Islet of Langerhans (tissue), 1 donor: ENCODE measurements around the gene SH3BGRL3.

Experiments
- FAIRE-seq: peaks from one replicate; lab custom pipeline; 2011; peaks lifted over from hg19 to GRCh38; lab: Jason Lieb, UNC

Gene SH3BGRL3

DNA sequence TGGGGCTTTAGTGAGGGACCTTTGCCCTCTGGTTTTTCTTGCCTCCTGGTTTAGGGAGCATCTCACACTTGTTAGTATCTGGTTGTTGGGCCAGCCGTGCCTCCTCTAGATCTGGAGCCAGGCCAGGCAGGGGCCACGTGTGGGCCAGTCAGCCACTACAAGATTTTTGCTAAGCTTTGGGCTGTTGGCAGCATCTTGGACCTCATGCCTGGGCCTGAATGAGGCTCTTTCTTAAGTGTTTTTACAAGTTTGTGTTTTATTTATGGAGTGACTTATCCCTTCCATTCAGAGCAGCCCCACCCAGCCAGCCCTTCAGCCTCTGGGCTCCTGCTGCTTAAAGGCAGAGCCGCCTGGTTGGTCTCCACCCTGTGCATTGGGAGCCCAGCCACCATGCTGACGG is 1.6 kb upstream of the SH3BGRL3 start:
- FAIRE-seq = no peak

- no peak for FAIRE-seq
Observed at GRCh38 chr1:26278724-26279455, 996 bp upstream of the SH3BGRL3 start.

- no peak for FAIRE-seq
Observed at GRCh38 chr1:26280333-26281042, 602 bp downstream of the SH3BGRL3 start.

DNA sequence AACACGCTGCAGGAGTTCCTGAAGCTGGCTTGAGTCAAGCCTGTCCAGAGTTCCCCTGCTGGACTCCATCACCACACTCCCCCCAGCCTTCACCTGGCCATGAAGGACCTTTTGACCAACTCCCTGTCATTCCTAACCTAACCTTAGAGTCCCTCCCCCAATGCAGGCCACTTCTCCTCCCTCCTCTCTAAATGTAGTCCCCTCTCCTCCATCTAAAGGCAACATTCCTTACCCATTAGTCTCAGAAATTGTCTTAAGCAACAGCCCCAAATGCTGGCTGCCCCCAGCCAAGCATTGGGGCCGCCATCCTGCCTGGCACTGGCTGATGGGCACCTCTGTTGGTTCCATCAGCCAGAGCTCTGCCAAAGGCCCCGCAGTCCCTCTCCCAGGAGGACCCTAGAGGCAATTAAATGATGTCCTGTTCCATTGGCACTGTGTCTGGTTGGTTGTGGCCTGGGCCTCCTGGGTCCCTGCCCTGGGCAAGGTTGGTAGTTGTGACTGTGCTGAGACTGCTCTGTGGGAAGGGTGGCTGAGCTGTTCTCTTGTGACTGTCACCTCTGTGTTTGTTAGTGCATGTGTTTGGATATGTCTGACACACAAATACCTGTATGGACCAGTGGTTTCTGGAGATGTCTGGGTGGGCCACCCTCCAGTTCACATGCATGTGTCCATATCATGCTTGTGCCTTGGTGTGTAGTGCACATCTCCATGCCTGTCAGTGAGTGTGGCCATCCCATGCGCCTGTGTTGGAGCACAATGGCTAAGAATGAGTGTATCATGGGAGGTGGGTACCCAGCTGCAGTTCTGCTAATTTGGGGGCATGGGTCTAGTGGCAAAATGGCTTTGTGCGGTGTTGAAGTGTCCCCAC is 1.4 kb downstream of the SH3BGRL3 start:
- no peak for FAIRE-seq

- no peak for FAIRE-seq
Observed at GRCh38 chr1:26281971-26282370, 2.1 kb downstream of the SH3BGRL3 start.

DNA sequence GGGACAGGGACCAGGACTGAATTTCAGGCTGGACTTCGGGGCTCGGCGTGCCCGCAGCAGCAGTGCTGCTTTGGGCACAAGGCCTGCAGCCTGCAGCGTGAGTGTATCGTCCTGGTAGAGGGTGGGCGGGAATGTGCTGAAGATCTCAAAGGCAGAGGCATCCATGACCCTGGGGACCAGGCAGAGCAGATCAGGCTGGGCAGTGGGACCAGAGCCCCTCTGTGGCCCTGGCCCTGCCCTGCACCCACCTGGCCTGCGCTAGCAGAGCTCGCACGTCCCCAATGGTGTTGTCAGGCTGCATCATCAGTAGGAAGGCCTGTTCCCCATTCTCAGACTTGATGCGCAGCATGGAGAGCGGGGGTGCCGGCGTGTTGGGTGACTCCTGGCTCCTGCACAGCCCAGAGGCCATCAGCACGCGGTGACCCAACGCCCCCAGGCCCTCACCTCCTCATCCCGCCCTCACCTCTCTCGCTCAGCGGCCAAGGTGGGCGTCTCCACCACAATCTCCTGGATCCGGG is 2.6 kb downstream of the SH3BGRL3 start:
- FAIRE-seq = no peak

- no peak for FAIRE-seq
Observed at GRCh38 chr1:26283279-26283853, 3.5 kb downstream of the SH3BGRL3 start.

DNA sequence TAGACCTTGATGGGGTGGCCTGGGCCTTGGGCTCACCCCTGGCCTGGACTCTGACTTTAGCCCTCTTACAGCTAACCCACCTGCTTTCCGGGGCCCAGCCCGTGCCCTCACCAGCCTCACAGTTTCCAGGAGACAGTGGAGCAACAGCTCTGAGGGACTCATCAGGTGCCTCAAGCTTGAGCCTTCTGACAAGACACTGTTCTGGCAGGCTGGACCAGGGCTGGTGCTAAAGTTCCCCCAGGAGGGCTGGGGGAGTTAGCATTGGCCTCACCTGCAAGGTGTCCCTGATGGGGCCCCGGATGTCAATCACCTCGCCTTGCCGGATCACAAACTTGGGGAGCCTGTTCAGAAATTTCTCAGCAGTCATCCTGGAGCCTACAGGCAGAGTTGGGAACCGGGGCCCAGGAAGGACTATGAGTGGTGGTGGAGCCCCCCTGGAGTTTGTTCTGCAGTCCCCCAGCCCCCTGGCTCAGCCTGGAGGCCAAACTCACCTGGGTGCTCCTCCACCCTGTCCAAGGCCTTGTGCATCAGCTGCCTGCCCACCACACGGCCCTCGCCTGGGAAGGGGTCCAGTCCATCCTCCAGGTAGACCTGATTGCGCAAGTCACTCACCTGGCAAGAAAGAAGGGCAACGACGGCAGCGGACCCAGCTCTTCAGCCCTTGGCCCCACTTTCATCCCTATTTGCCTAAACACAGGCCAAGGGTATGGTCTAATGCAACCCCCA is 4.1 kb downstream of the SH3BGRL3 start:
- FAIRE-seq = no peak

DNA sequence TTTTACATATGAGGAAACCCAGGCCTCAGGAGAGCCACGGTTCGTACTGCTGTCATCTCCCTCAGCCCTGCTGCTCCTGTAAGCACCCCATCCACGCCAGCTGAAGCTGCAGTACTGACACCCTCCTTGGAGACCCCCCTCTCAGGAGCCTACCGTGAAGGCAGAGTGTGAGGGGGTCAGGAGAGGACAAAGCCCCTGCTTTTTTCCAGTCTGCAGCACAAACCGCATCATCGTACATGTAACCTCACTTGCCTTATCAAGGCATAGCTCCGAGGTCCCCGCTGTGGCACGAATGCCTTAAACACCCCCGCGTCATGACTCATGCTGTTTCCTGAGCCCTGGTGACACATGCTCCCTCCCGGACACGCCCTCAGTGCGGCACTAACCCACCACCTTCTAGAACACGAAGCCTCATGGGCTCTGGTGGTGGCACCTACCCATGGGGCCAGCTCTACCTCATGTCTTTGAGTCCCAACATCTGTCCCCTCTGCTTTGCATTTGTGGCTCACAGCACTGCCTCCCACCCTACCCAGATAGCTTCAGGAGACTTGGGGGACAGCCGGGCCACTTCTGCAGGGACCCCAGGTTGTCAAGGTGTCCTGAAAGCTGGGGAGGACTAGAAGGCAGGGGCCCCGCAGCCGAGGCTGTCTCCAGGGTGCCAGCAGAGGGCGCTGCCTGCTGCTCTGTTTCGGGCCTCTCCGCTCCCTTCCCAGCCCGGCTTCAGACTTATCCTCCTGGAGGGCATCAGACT is 4.9 kb downstream of the SH3BGRL3 start:
- FAIRE-seq = no peak

DNA sequence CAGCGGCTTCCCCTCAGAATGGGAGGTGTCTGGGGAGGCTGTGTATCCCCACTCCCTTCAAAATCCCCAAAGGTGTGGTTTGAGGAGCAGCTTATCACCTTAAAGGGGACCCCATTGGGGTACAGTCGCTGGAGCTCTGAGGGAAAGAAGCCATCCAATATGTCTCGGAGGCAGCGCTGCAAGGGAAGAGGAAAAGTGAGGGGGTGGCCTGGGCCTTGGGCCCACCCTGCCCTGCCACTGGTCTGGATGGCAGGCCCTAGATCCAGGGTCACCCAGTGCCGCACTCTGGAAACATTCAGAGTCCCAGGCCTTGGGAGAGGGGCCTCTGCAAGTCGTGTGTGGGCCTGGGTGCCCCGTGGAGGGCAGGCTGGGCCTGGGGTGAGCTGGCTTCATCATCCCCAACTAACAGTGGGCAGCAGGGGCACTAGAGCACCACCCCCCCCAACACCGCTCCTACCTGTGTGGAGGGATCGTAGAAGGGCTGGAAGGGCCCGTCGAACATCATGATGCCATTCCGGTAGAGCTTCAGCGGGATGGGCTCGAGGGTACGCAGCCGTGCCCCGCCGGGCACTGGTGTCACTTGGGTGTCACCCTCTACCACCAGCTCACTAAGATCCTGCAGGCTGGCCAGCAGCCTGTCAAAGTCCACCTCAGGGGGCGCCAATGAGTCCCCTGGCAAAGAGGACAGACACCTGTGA is 5.6 kb downstream of the SH3BGRL3 start:
- FAIRE-seq = no peak

GRCh38 chr1:26286064-26286416 is 6.2 kb downstream of the SH3BGRL3 start:
- no peak for FAIRE-seq

GRCh38 chr1:26287033-26287711 is 7.3 kb downstream of the SH3BGRL3 start:
- FAIRE-seq = no peak

DNA sequence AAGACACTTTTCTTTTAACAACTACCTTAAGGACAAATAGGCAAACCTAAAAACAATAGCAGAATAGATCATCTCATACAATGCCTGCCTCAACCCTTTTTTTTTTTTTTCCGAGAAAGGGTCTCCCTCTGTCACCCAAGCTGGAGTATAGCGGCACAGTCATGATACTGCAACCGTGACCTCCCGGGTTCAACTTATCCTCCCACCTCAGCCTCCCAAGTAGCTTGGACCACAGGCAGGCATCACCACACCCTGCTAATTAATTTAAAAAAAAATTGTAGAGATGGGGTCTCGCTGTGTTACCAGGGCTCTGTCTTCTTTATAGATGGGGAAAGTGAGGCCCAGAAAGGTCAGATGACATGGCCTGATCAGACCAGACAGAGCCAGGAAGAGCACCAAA is 7.9 kb downstream of the SH3BGRL3 start:
- FAIRE-seq = no peak

GRCh38 chr1:26288311-26288941 is 8.5 kb downstream of the SH3BGRL3 start:
- no peak for FAIRE-seq

- no peak for FAIRE-seq
Observed at GRCh38 chr1:26289158-26290059, 9.5 kb downstream of the SH3BGRL3 start.

DNA sequence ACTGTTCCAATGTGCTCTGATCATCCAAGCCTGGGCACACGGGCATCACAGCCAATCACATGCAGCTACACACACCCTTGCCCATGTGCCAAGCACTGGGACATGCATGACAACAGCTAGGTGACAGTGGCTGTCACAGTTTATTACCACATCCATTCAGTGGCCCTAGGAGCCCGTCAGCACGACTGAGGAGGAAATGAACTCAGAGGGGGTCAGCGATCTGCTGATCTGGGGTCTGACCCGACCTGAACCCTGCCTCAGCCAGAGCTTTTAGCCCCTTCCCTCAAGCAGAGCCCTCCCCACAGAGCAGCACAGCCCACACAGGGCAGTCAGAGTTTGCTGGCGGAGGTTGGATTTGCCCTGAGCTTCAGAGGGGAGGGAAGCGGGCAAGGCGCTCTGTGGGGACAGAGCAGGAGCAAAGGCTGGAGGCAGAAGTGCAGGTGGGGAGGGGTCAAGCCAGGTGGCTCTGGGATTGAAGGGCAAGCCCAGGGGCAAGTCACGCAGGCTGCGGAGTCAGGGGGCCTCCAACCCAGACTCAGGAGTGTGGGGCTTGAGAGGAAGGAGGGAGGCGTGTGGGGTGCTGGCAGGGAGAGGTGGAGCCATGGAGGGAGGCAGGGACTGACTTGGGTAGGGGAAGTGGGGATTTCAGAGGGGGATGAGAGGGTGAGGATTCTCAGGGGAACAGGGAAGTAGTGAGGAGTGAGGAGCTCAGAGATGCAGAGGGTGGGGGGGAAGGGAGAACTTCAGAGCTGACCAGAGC is 10.4 kb downstream of the SH3BGRL3 start:
- FAIRE-seq = no peak

DNA sequence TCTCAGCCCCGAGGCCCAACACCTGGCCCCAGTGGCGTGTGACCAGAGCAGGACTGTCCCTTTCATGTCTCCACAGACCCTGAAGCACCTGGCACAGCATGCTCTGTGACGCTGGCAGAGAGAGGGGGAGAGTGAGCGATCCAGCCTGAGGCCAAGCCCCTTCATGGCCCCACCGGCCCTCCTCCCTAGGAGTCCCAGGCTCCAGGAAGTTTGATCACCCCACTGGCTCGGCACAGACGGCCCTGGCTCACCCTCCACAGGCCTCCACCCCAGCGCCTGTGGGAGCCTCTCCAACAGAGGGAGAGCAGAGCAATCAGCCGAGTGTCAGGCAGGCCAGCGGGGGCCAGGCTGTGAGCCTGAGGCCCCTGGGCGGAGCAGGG is 11.0 kb downstream of the SH3BGRL3 start:
- FAIRE-seq = no peak

DNA sequence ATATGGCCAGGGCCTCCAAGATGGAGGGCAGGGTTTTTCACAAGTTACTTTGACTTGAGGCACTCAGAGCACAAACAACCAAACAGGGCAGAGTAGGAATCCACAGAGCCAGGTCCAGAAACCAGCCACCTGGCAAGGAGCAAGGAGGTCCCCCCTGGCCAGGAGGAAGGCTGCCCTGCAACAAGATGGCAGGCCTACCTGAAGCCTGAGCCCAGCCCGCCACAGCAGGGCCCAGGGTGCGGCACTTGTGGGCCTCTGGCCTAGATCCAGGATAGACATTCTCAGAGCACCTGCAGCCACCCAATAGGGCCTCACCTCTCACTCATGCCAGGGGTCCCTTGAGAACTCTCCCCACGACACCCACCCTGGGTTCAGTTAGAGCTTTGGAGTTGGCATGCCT is 11.5 kb downstream of the SH3BGRL3 start:
- FAIRE-seq = no peak
